PC-3 (cell line): ENCODE results near the gene SEMA3B. TPM values are rescaled to one million over a fixed set of nuclear protein-coding genes. Genes with fewer than 3 reads are reported as not detected.
"Not testable (repeated sequence)": the region's sequence is repeated elsewhere in the genome, so short reads cannot be mapped to it uniquely, and the experiment has no call there.

ENCODE experiments used
- ATAC-seq: fragments of 200-7000 bp; cut with Tn5 transposase; 2 replicates; pipeline ENCODE4 v1.9.1; 2020; ENCODE audit warnings: mild to moderate bottlenecking, moderate library complexity
- BruUV-seq: library from RNA; stranded (reverse); fragments of 400-500 nt; replicated peaks from 2 replicates; lab custom pipeline; 2021; lab: Mats Ljungman, UMichigan
- CTCF ChIA-PET: fragments of 300-600 bp; sonication (Branson Sonifier 250); formaldehyde crosslinking; loops from one replicate; lab custom pipeline; 2022; ENCODE audit warnings: antibody characterized with exemption; lab: Charles Lee
- POLR2A ChIA-PET: fragments of 300-600 bp; sonication (Branson Sonifier 250); formaldehyde crosslinking; loops from one replicate; lab custom pipeline; 2022; ENCODE audit warnings: antibody characterized with exemption; ENCODE audit not compliant: unreplicated experiment; lab: Charles Lee
- DNase-seq: peaks from one replicate; pipeline ENCODE4 v3.0.0-alpha.2; 2015
- H2AFZ ChIP-seq: fragments of 300-600 bp; sonication (generic); 2 replicates; pipeline ENCODE4 v1.6.0; 2016; ENCODE audit warnings: antibody characterized with exemption, low read length
- H3F3A ChIP-seq: fragments of 300-600 bp; sonication (generic); one replicate; pipeline ENCODE4 v1.6.0; 2017; ENCODE audit warnings: antibody characterized with exemption, low read length, control low read depth, mild to moderate bottlenecking; ENCODE audit not compliant: unreplicated experiment
- H3K27ac ChIP-seq: fragments of 300-600 bp; sonication (generic); 2 replicates; pipeline ENCODE4 v1.5.1; 2016; ENCODE audit warnings: mild to moderate bottlenecking, low read length
- H3K27me3 ChIP-seq: fragments of 300-600 bp; sonication (generic); 2 replicates; pipeline ENCODE4 v1.6.1; 2016; ENCODE audit warnings: low read length, mixed read lengths
- H3K36me3 ChIP-seq: fragments of 300-600 bp; sonication (generic); 2 replicates; pipeline ENCODE4 v1.6.1; 2016; ENCODE audit warnings: low read depth, mixed run types, low read length, mixed read lengths
- H3K4me1 ChIP-seq: fragments of 300-600 bp; sonication (generic); 2 replicates; pipeline ENCODE4 v1.5.1; 2016; ENCODE audit warnings: low read length; ENCODE audit not compliant: insufficient read depth
- H3K4me2 ChIP-seq: fragments of 300-600 bp; sonication (generic); 2 replicates; pipeline ENCODE4 v1.6.0; 2016; ENCODE audit warnings: low read length
- H3K4me3 ChIP-seq: fragments of 300-600 bp; sonication (generic); 2 replicates; pipeline ENCODE4 v1.5.1; 2016; ENCODE audit warnings: mild to moderate bottlenecking, low read length, mixed read lengths
- H3K79me2 ChIP-seq: fragments of 300-600 bp; sonication (generic); 2 replicates; pipeline ENCODE4 v1.6.1; 2017; ENCODE audit warnings: low read length, mixed read lengths
- H3K9ac ChIP-seq: fragments of 300-600 bp; sonication (generic); 2 replicates; pipeline ENCODE4 v1.6.0; 2016; ENCODE audit warnings: mild to moderate bottlenecking, low read length
- H3K9me2 ChIP-seq: fragments of 300-600 bp; sonication (generic); replicated peaks from 2 replicates; pipeline ENCODE4 v1.6.1; 2016; ENCODE audit warnings: mixed run types, low read length, mixed read lengths
- H3K9me3 ChIP-seq: fragments of 300-600 bp; sonication (generic); 2 replicates; pipeline ENCODE4 v1.6.1; 2016; ENCODE audit warnings: low read length, mixed read lengths
- H4K20me1 ChIP-seq: fragments of 300-600 bp; sonication (generic); 2 replicates; pipeline ENCODE4 v1.6.1; 2016; ENCODE audit warnings: low read length, mixed read lengths
- CTCF ChIP-seq: fragments of 300-600 bp; sonication (generic); conservative IDR thresholded peaks from 2 replicates; pipeline ENCODE4 v1.5.1; 2017; ENCODE audit warnings: antibody characterized with exemption, low read depth, mild to moderate bottlenecking, low read length
- EZH2 ChIP-seq: fragments of 300-600 bp; sonication (generic); IDR thresholded peaks from one replicate; pipeline ENCODE4 v1.6.1; 2017; ENCODE audit warnings: antibody characterized with exemption, mild to moderate bottlenecking, low read length; ENCODE audit not compliant: unreplicated experiment
- EZH2phosphoT487 ChIP-seq: fragments of 300-600 bp; sonication (generic); IDR thresholded peaks from 2 replicates; pipeline ENCODE4 v1.6.1; 2018; ENCODE audit warnings: mild to moderate bottlenecking, antibody characterized with exemption, low read length, borderline replicate concordance
- intact Hi-C: fragments of 100-400 bp; cut with micrococcal nuclease; formaldehyde crosslinking; loops from 2 replicates; pipeline ENCODE4 v1.9.0; 2023
- total RNA-seq: library from RNA; depleted of rRNA; stranded (reverse); fragments of >200 nt; gene quantifications from 2 replicates; pipeline ENCODE4 v1.2.3, GENCODE V29; 2014

SEMA3B gene
- total RNA-seq, 1 experiment from 2014 or later: 40.1 TPM

- ATAC-seq (no peak), DNase-seq (peak; percentile 33)
- Histone ChIP-seq H4K20me1 (no peaks in the 10 kb centered on the region), H3K4me1 (peaks cover 10% of the 10 kb centered on the region), H3K27ac (no peak overlapping the region), H3K4me2 (no peak overlapping the region), H3F3A (no peaks in the 10 kb centered on the region), H3K9me2 (no peaks in the 10 kb centered on the region), H3K9ac (no peak overlapping the region), H3K36me3 (no peaks in the 10 kb centered on the region; the same call in 1 of the 2 replicates), H2AFZ (no peak overlapping the region), H3K27me3 (no peaks in the 10 kb centered on the region), H3K9me3 (0 out of 2 replicates have a peak, but pooled peaks cover 5% of the 10 kb centered on the region), H3K4me3 (no peak overlapping the region), H3K79me2 (0 out of 2 replicates have a peak, but pooled peaks cover 3% of the 10 kb centered on the region)
- ChIA-PET POLR2A (no interaction called here), CTCF (no interaction called here)
- intact Hi-C loops: no loop called here
- no TSS peak for BruUV-seq
- TF ChIP-seq EZH2phosphoT487 (no peak), CTCF (no peak), EZH2 (no peak)
Measured at GRCh38 chr3:50304601-50305000, 35.7 kb downstream of the SEMA3B start.

- H3K36me3 ChIP-seq, H3K9me3 ChIP-seq, H3K27me3 ChIP-seq, intact Hi-C loops, ATAC-seq, H4K20me1 ChIP-seq, H3K4me2 ChIP-seq, H3K9ac ChIP-seq, H3F3A ChIP-seq, H3K9me2 ChIP-seq, BruUV-seq, H3K79me2 ChIP-seq, H3K27ac ChIP-seq, H2AFZ ChIP-seq, H3K4me3 ChIP-seq, POLR2A ChIA-PET, CTCF ChIA-PET, DNase-seq: not testable (repeated sequence)
- peaks cover 12% of the 10 kb centered on the region for H3K4me1 ChIP-seq
Measured at GRCh38 chr3:50312041-50312440, 43.1 kb downstream of the SEMA3B start.

DNA sequence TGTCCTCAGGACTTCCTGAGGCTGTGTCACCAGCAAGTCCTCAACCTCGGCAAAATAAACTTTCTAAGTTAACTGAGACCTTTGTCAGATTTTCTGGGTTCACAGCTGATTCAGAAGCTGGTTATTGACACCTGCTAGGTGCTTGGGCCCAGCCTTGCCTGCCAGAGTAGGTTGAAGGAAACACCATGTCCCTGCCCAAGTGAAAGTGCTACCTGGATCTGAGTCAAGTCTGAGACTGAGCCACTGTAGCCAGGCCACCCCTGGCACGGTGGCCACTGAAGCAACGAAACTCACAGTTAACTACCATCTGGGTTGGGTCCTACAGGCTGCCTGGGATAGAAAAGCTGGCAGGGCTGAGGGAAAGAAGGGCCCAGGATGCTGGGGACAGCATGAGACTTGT, 45.4 kb downstream of the SEMA3B start:
- Histone ChIP-seq H3K9me2 (no peaks in the 10 kb centered on the region), H2AFZ (no peak overlapping the region), H3K9ac (no peak overlapping the region), H3K4me1 (peaks cover 35% of the 10 kb centered on the region), H3K79me2 (peaks cover 19% of the 10 kb centered on the region), H3K9me3 (no peaks in the 10 kb centered on the region), H3K36me3 (peaks cover 4% of the 10 kb centered on the region), H3F3A (peaks cover 13% of the 10 kb centered on the region), H3K27ac (no peak overlapping the region), H4K20me1 (no peaks in the 10 kb centered on the region), H3K4me3 (no peak overlapping the region), H3K27me3 (no peaks in the 10 kb centered on the region), H3K4me2 (no peak overlapping the region)
- POLR2A ChIA-PET: interaction anchor here (0.5 to 0.7 kb wide), 2 partner anchors 10 to 14 kb away, joined by 3 to 6 read pairs; no protein-coding TSS in a partner anchor
- no peak for TF ChIP-seq CTCF
- no peak for TF ChIP-seq EZH2
- TF ChIP-seq EZH2phosphoT487: no peak
- CTCF ChIA-PET: no interaction called here
- DNase-seq (no peak), ATAC-seq (no peak)
- intact Hi-C loops: no loop called here
- no TSS peak for BruUV-seq
